ENCODE results near the gene ZDHHC8.
A peak's percentile ranks its signal among the peaks of the same experiment; 100 is the strongest.

Gene ZDHHC8

DNA sequence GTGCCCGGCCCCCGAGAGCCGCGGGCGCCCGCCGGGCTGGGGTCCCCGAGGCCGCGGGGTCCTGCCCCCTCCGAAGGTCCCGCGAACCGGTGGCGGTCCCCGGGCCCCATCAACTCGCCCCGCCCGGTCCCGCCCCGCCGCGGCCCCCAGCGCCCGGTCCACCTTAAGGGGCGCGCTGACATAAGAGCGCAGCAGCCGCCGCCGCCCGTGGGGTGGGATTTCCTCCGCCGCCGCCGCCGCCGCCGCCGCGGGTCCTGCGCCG lies at the start of gene ZDHHC8:
ZDHHC8 (plus strand) TSS at position 208 of the 262 bp plus-strand sequence. CDS start 144 bp downstream, outside the sequence.
- DNase-seq (ENCODE audit: low read depth): peak; percentile 38

DNA sequence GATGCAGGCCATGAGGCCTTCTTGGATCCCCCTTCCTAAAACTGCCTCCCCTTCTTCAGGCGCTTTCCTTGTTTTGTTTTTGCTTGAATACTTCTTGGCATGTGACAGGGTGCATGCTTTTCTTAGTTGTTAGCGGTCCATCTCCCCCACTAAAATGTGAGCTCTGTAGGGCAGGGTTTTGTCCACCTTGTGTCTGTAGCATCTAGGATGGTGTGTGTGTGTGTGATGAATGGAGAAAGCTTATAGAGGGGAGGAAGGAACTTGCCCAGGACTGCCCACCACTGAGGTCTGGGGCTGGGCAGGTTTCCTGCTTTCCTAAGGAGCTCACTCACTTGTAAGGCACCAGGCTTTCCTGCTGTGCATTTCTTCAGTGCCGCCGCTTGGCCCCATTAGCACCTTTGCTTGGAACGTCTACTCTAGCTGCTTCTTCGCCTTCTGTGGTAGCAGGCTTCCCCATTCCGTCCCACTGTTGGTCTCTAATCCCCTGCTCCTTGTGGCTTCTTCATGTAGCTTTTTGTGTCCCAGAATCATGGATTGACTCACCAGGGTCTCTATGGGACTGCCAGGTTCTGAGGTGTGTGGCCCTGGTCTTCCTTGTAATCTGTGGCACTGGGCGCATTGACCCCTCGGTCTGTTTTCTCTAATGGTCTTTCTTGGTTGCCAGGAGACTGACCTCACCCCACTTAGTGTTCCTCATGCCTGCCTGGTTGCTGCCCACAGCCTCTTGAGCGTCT lies 48.3 kb upstream of the ZDHHC8 start:
- no peak for TF ChIP-seq CTCF (IDR thresholded peaks at IDR 0.05; ENCODE audit: insufficient read depth, low read depth, low read length, missing control alignments)
- no peak overlapping the region for H3K4me3 ChIP-seq (ENCODE audit: low read length)
- DNase-seq (ENCODE audit: low read depth): no peak

More for the DNA sequence above, at the start of gene ZDHHC8:
- H3K4me3 ChIP-seq (ENCODE audit: low read length): peak within 1 kb of the TSS; percentile 74
- no peak for TF ChIP-seq CTCF (IDR thresholded peaks at IDR 0.05; ENCODE audit: insufficient read depth, low read depth, low read length, missing control alignments)

DNA sequence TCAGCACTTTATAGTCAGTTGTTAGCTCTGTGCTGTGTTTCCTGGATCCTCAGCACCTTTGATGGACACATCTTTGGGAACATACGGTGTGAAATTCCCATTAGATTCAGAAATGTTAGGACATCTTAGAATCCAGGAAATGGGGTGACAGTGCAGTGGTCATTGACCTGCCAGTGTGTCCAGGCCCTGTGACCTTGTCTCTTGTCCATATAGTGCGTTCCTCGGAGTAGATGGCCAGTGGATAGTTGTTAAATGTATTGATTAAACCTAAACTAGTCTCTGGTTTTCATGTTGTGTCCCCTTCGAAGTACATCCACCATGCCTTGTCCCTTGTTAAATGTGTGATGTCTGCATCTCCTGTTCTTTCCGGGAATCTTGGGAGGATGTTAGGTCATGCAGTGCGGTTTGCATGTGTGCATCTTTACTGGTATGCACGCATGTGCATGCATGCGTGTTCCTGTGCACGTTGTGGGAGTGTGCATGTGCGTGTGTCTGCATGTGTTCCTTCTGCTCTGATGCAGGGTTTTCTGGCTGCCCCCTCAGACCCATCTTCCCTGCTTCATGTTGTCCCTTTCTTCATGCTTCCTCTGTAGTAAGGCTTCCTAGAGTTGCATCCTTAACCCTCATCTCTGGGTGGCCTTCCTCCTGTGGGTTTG lies 47.6 kb upstream of the ZDHHC8 start:
- no peak overlapping the region for H3K4me3 ChIP-seq (ENCODE audit: low read length)
- no peak for DNase-seq (ENCODE audit: low read depth)
- no peak for TF ChIP-seq CTCF (IDR thresholded peaks at IDR 0.05; ENCODE audit: insufficient read depth, low read depth, low read length, missing control alignments)

DNA sequence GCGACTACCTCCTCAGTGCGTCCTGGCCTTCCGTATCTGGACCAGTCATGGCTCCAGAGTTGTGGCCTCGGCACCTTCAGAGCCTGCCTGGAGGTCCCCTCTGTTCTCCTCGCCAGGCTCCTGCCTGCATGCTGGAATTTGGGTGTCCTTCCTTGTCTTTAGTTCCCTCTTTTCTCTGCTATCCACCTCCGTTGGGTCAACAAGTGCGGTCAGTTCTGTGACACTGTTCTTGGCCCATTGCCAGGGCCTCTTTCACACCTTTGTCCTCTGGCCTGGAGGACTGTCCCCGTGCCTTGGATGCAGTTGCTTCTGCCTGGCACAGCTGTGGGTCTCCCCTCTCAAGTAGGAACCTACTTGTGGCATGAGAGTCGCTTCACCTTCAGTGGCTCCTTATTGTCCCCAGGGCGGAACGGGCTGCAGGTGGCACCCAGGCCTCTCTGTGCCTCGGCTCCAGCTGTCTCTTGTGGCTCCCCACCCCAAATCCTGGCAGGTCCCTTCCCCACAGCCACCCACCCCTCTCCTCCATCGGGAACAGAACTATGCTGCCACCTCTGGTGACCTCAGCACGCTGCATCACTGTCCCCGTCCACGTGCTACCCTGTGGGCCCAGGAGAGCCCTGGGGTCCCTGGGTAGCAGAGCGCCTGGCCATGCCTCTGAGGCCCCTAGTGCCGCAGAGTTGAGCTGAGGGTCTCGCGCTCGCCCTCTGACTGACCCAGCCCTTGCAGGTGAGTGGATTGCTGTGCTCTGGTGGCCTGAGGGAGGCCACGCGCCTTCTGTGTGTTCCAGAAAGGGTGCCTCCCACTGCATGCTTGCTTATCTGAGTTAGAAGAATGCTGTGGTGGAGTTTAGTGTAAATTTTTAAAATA lies 46.8 kb upstream of the ZDHHC8 start:
- DNase-seq (ENCODE audit: low read depth): no peak
- TF ChIP-seq CTCF (IDR thresholded peaks at IDR 0.05; ENCODE audit: insufficient read depth, low read depth, low read length, missing control alignments): peak; percentile 50
- H3K4me3 ChIP-seq (ENCODE audit: low read length): no peak overlapping the region

- TF ChIP-seq CTCF (IDR thresholded peaks at IDR 0.05; ENCODE audit: insufficient read depth, low read depth, low read length, missing control alignments): no peak
- no peak for DNase-seq (ENCODE audit: low read depth)
- H3K4me3 ChIP-seq (ENCODE audit: low read length): no peak overlapping the region
These were observed 46.0 kb upstream of the ZDHHC8 start for GRCh38 chr22:20085651-20086050.

- no peak for TF ChIP-seq CTCF (IDR thresholded peaks at IDR 0.05; ENCODE audit: insufficient read depth, low read depth, low read length, missing control alignments)
- no peak overlapping the region for H3K4me3 ChIP-seq (ENCODE audit: low read length)
- no peak for DNase-seq (ENCODE audit: low read depth)
These were observed 45.5 kb upstream of the ZDHHC8 start for GRCh38 chr22:20086101-20086599.

Measured in epithelial cell of esophagus (primary cell).